ENCODE measurements around the gene PKMYT1.

GRCh38 chr16:2939968-2940367 lies 40.3 kb downstream of the PKMYT1 start:
- TF ChIP-seq EP300 (IDR thresholded peaks at IDR 0.05), result no peak
- TF ChIP-seq CTCF (IDR thresholded peaks at IDR 0.05), result no peak
- no peak for TF ChIP-seq KDM1A (IDR thresholded peaks at IDR 0.05; ENCODE audit: low read depth)
- TF ChIP-seq RAD21 (conservative IDR thresholded peaks at IDR 0.05 in 1 of 2, IDR thresholded peaks at IDR 0.05 in 1 of 2), result no peak
- TF ChIP-seq REST (IDR thresholded peaks at IDR 0.05), result no peak
- TF ChIP-seq HDAC2 (IDR thresholded peaks at IDR 0.05), result no peak
- TF ChIP-seq POLR2A (IDR thresholded peaks at IDR 0.05; ENCODE audit: low read length), result no peak
- TF ChIP-seq CBX8 (IDR thresholded peaks at IDR 0.05), result no peak
- no peak for TF ChIP-seq CEBPB (IDR thresholded peaks at IDR 0.05)
- no peak for TF ChIP-seq BHLHE40 (IDR thresholded peaks at IDR 0.05; ENCODE audit: low read depth, low read length)
- TF ChIP-seq MAZ (IDR thresholded peaks at IDR 0.05; ENCODE audit: borderline replicate concordance, low read depth, low read length), result no peak
- no peak for TF ChIP-seq HEYL (CRISPR knock-in tag; IDR thresholded peaks at IDR 0.05)
- TF ChIP-seq ZFP36 (IDR thresholded peaks at IDR 0.05; ENCODE audit: borderline replicate concordance, partially characterized antibody), result no peak

Measured in A549 (cell line).